IPS DF 6.9 (cell line): Measurements from ENCODE around the gene ABHD10.

Experiments
- DNase-seq: peaks from one replicate; pipeline ENCODE4 v3.0.0-alpha.2; 2013; ENCODE audit warnings: low read depth, low spot score
- H3K27ac ChIP-seq: one replicate; pipeline ENCODE4 v1.5.1; 2013; ENCODE audit warnings: low read length, control low read depth
- H3K27me3 ChIP-seq: 2 replicates; pipeline ENCODE4 v1.6.1; 2013; ENCODE audit warnings: mild to moderate bottlenecking, low read length; ENCODE audit not compliant: control insufficient read depth, insufficient read depth
- H3K36me3 ChIP-seq: 2 replicates; pipeline ENCODE4 v1.6.1; 2013; ENCODE audit warnings: low read length; ENCODE audit not compliant: control insufficient read depth, insufficient read depth
- H3K4me1 ChIP-seq: 2 replicates; pipeline ENCODE4 v1.6.1; 2013; ENCODE audit warnings: low read length; ENCODE audit not compliant: control insufficient read depth, insufficient read depth
- H3K4me3 ChIP-seq: 2 replicates; pipeline ENCODE4 v1.5.1; 2013; ENCODE audit warnings: mild to moderate bottlenecking, low read length
- H3K9me3 ChIP-seq: 2 replicates; pipeline ENCODE4 v1.6.1; 2013; ENCODE audit warnings: low read length, inconsistent platforms; ENCODE audit not compliant: control insufficient read depth, insufficient read depth
- WGBS: extraction: QIAGEN DNeasy Blood & Tissue Kit; methylation state at CpG from one replicate; pipeline ENCODE4 v1.1.7; 2013; ENCODE audit warnings: mixed read lengths, missing lambda C conversion rate; ENCODE audit not compliant: insufficient read length, insufficient coverage; 5-methylcytosine and 5-hydroxymethylcytosine counted together

Gene ABHD10

DNA sequence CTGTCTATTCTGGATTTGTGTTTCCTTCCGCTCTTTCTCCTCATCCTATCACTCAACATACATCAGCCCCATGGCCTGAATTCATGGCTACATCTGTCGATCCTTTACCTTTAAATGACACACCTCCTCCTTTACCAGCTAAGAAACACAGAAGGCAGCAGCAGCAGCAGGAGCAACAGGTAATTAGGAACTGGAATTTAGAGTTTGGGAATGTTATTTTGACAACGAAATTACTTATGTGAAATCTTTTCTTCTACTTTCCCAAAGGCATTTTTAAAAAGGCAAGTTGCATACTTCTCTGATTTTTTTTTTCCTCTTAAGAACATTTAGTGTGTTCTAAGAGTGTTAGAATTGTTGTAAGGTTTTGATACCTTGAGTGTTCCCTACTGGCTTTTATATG is 29.1 kb upstream of the ABHD10 start:
- no CpG with 5 or more reads among the region's 3 CpGs for WGBS
- H3K27ac ChIP-seq, result no peak overlapping the region
- H3K36me3 ChIP-seq, result no peaks in the 10 kb centered on the region

GRCh38 chr3:111951032-111951431 is 27.8 kb upstream of the ABHD10 start:
- no peaks in the 10 kb centered on the region for H3K9me3 ChIP-seq
- peaks cover 2% of the 10 kb centered on the region; the same call in 1 of the 2 replicates for H3K4me1 ChIP-seq
- no CpG with 5 or more reads among the region's 2 CpGs for WGBS
- DNase-seq, result no peak
- H3K27ac ChIP-seq, result no peak overlapping the region
- no peak overlapping the region for H3K4me3 ChIP-seq
- no peaks in the 10 kb centered on the region for H3K36me3 ChIP-seq
- H3K27me3 ChIP-seq, result no peaks in the 10 kb centered on the region

More for the DNA sequence above, 29.1 kb upstream of the ABHD10 start:
- DNase-seq, result no peak
- Histone ChIP-seq H3K4me1 (peaks cover 2% of the 10 kb centered on the region; the same call in 1 of the 2 replicates), H3K4me3 (no peak overlapping the region), H3K9me3 (no peaks in the 10 kb centered on the region), H3K27me3 (no peaks in the 10 kb centered on the region)

DNA sequence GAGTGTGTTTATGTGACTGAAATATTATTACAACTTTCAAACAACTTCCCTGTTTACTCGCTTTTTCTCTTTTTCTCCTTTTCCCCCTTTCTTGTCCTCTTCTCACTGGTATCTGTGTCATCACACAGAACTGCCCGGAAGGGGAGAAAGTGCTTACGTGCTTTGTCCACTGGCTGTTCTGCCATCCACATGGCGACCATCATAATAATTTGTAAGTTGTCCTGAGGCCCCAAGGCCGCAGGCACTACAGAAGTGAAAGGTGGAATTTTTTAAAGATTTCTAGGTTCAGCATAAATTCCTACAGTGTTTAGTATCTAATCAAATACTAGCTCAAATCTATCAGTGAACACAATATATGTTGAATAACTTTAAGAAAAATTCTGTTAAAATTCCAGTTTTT is 26.7 kb upstream of the ABHD10 start:
- no peak overlapping the region for H3K27ac ChIP-seq
- no peak overlapping the region for H3K4me3 ChIP-seq
- H3K9me3 ChIP-seq, result no peaks in the 10 kb centered on the region
- no CpG with 5 or more reads among the region's 5 CpGs for WGBS
- no peak for DNase-seq
- H3K4me1 ChIP-seq, result peaks cover 2% of the 10 kb centered on the region; the same call in 1 of the 2 replicates
- no peaks in the 10 kb centered on the region for H3K27me3 ChIP-seq
- no peaks in the 10 kb centered on the region for H3K36me3 ChIP-seq

DNA sequence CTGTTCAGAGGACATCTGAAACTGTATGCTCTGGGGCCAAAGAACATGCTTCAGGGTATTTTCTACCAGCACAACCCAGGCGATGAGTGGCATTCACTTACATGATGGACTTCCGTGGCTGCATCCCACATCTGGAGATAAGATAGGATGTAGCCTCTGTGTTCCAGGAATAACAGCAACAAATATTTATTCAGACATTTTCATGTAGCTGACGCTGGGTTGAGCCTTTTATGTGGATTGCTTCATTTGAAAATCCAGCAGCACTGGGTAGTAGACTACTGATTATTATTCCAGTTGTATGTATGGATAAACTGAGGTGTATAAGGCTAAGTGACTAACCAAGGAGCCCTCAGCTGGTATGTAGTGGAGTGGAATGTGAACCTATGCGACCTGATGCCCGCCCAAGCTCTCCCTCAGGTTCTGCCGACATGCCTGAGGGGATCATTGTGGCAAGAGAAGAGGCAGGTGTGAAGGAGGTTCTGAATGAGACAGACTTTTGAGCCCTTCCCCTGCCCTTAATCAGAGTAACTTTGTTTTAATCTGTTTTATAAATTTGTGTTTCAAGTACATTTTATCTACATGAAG is 25.9 kb upstream of the ABHD10 start:
- WGBS, result no CpG with 5 or more reads among the region's 6 CpGs
- H3K4me3 ChIP-seq, result no peak overlapping the region
- DNase-seq, result no peak
- H3K9me3 ChIP-seq, result no peaks in the 10 kb centered on the region
- H3K36me3 ChIP-seq, result no peaks in the 10 kb centered on the region
- H3K27me3 ChIP-seq, result no peaks in the 10 kb centered on the region
- H3K4me1 ChIP-seq, result peaks cover 2% of the 10 kb centered on the region; the same call in 1 of the 2 replicates
- no peak overlapping the region for H3K27ac ChIP-seq

GRCh38 chr3:111954228-111954990 is 24.4 kb upstream of the ABHD10 start:
- Histone ChIP-seq H3K27ac (no peak overlapping the region), H3K4me1 (peaks cover 2% of the 10 kb centered on the region; the same call in 1 of the 2 replicates), H3K9me3 (no peaks in the 10 kb centered on the region), H3K36me3 (no peaks in the 10 kb centered on the region), H3K27me3 (no peaks in the 10 kb centered on the region), H3K4me3 (no peak overlapping the region)
- no CpG with 5 or more reads among the region's 6 CpGs for WGBS
- DNase-seq, result no peak

GRCh38 chr3:111955876-111956275 is 22.9 kb upstream of the ABHD10 start:
- H3K27ac ChIP-seq, result no peak overlapping the region
- no peak for DNase-seq
- H3K4me1 ChIP-seq, result peaks cover 2% of the 10 kb centered on the region; the same call in 1 of the 2 replicates
- WGBS, result no CpG with 5 or more reads among the region's 1 CpG
- no peaks in the 10 kb centered on the region for H3K36me3 ChIP-seq
- no peak overlapping the region for H3K4me3 ChIP-seq
- no peaks in the 10 kb centered on the region for H3K27me3 ChIP-seq
- H3K9me3 ChIP-seq, result no peaks in the 10 kb centered on the region

- no peaks in the 10 kb centered on the region for H3K36me3 ChIP-seq
- H3K27ac ChIP-seq, result no peak overlapping the region
- no CpG with 5 or more reads among the region's 3 CpGs for WGBS
- no peak for DNase-seq
- no peak overlapping the region for H3K4me3 ChIP-seq
- H3K9me3 ChIP-seq, result no peaks in the 10 kb centered on the region
- H3K4me1 ChIP-seq, result peaks cover 2% of the 10 kb centered on the region; the same call in 1 of the 2 replicates
- no peaks in the 10 kb centered on the region for H3K27me3 ChIP-seq
Measured at GRCh38 chr3:111956449-111956848, 22.4 kb upstream of the ABHD10 start.

GRCh38 chr3:111956995-111957734 is 21.7 kb upstream of the ABHD10 start:
- no peak for DNase-seq
- Histone ChIP-seq H3K4me1 (peaks cover 2% of the 10 kb centered on the region; the same call in 1 of the 2 replicates), H3K9me3 (no peaks in the 10 kb centered on the region), H3K4me3 (no peak overlapping the region), H3K27ac (no peak overlapping the region), H3K27me3 (no peaks in the 10 kb centered on the region), H3K36me3 (no peaks in the 10 kb centered on the region)
- WGBS, result 100% methylated on average over 1 of the region's 4 CpGs

GRCh38 chr3:111961461-111962164 is 17.2 kb upstream of the ABHD10 start:
- Histone ChIP-seq H3K27ac (no peak overlapping the region), H3K4me1 (no peaks in the 10 kb centered on the region; the same call in 1 of the 2 replicates), H3K36me3 (no peaks in the 10 kb centered on the region), H3K4me3 (no peak overlapping the region), H3K27me3 (no peaks in the 10 kb centered on the region), H3K9me3 (no peaks in the 10 kb centered on the region)
- no peak for DNase-seq
- no CpG with 5 or more reads among the region's 3 CpGs for WGBS

DNA sequence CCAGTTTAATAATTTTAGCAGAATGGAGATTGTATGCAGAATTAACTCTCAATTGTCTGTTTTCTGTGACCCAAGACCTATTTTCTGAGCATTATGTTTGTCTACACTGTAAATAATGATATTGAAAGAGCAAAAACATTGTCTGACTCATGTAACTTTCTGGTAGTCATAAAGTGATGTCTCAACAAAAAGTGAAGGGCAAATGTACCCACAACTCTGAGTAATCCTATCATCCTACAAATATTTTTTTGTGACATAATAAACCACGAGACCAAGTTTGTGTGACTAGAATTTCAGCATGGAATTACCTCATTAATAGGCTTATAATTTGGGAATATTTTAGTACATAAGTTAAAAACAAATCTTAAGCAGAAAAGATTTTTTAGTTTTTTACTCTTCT is 15.4 kb upstream of the ABHD10 start:
- DNase-seq, result no peak
- H3K27ac ChIP-seq, result no peak overlapping the region
- no peaks in the 10 kb centered on the region; the same call in 1 of the 2 replicates for H3K36me3 ChIP-seq

More for the DNA sequence above, 15.4 kb upstream of the ABHD10 start:
- no peaks in the 10 kb centered on the region for H3K9me3 ChIP-seq
- no peaks in the 10 kb centered on the region for H3K27me3 ChIP-seq
- H3K4me3 ChIP-seq, result no peak overlapping the region
- WGBS, result no CpG with 5 or more reads among the region's 1 CpG
- no peaks in the 10 kb centered on the region for H3K4me1 ChIP-seq
